ENCODE measurements around the gene AK6. TPM values are rescaled to one million over a fixed set of nuclear protein-coding genes. Genes with fewer than 3 reads are reported as not detected.

Gene AK6
- total RNA-seq, 1 experiment from 2014 or later = 37.4 TPM

- TF ChIP-seq, protein P1, sequence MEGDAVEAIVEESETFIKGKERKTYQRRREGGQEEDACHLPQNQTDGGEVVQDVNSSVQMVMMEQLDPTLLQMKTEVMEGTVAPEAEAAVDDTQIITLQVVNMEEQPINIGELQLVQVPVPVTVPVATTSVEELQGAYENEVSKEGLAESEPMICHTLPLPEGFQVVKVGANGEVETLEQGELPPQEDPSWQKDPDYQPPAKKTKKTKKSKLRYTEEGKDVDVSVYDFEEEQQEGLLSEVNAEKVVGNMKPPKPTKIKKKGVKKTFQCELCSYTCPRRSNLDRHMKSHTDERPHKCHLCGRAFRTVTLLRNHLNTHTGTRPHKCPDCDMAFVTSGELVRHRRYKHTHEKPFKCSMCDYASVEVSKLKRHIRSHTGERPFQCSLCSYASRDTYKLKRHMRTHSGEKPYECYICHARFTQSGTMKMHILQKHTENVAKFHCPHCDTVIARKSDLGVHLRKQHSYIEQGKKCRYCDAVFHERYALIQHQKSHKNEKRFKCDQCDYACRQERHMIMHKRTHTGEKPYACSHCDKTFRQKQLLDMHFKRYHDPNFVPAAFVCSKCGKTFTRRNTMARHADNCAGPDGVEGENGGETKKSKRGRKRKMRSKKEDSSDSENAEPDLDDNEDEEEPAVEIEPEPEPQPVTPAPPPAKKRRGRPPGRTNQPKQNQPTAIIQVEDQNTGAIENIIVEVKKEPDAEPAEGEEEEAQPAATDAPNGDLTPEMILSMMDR (conservative IDR thresholded peaks at IDR 0.05; ENCODE audit: low read depth, low read length) = no peak
- TF ChIP-seq EZH2phosphoT487 (IDR thresholded peaks at IDR 0.05; ENCODE audit: borderline replicate concordance, low read length) = no peak
- no peak for TF ChIP-seq EZH2 (IDR thresholded peaks at IDR 0.05; ENCODE audit: low read length, unreplicated experiment)
- H3K9ac ChIP-seq (ENCODE audit: low read length) = no peak overlapping the region
- H3K36me3 ChIP-seq (ENCODE audit: low read depth, low read length) = no peaks in the 10 kb centered on the region; the same call in 1 of the 2 replicates
- POLR2A ChIA-PET (ENCODE audit: unreplicated experiment) = no interaction called here
- CTCF ChIA-PET = no interaction called here
- H3K27ac ChIP-seq (ENCODE audit: low read length) = no peak overlapping the region
- no peaks in the 10 kb centered on the region for H3K27me3 ChIP-seq (ENCODE audit: low read length)
- H3F3A ChIP-seq (ENCODE audit: low read length, unreplicated experiment) = no peaks in the 10 kb centered on the region
- H3K4me1 ChIP-seq (ENCODE audit: insufficient read depth, low read length) = no peaks in the 10 kb centered on the region
- H3K4me3 ChIP-seq (ENCODE audit: low read length) = no peak overlapping the region
- H2AFZ ChIP-seq (ENCODE audit: low read length) = no peak overlapping the region
- ATAC-seq (no peak), DNase-seq (no peak)
- H4K20me1 ChIP-seq (ENCODE audit: low read length) = no peaks in the 10 kb centered on the region
- H3K79me2 ChIP-seq (ENCODE audit: low read length) = no peaks in the 10 kb centered on the region
- H3K9me3 ChIP-seq (ENCODE audit: low read length) = no peaks in the 10 kb centered on the region
- no peaks in the 10 kb centered on the region for H3K9me2 ChIP-seq (replicated peaks; ENCODE audit: low read length)
- intact Hi-C loops (cut with micrococcal nuclease) = no loop called here
- no peak overlapping the region for H3K4me2 ChIP-seq (ENCODE audit: low read length)
- BruUV-seq (replicated peaks) = no TSS peak
These were observed 53.3 kb downstream of the AK6 start for GRCh38 chr5:69315972-69316371.

DNA sequence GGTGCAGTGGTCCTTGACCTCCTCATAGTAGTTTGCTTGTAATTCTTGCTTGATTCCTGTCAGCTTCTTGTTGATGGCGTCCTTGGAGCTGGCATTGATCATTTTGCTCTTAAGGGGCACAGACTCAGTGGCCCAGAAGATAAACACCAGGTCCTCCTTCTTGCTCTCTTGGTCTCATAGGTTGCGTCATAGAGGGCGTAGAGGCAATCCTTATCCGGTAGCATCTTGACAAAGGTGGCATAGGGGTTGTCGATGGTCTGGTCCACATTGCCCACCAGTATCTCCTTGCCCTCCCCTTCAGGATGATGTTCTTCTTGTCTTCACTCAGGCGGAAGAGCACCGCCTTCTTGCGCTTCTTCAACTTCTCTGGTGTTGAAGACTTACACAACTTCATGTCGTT is 55.9 kb downstream of the AK6 start:
- intact Hi-C loops (cut with micrococcal nuclease) = no loop called here
- H3K79me2 ChIP-seq (ENCODE audit: low read length) = no peaks in the 10 kb centered on the region
- no peak overlapping the region for H3K4me3 ChIP-seq (ENCODE audit: low read length)
- CTCF ChIA-PET = no interaction called here
- no peaks in the 10 kb centered on the region for H3K4me1 ChIP-seq (ENCODE audit: insufficient read depth, low read length)
- ATAC-seq (no peak), DNase-seq (no peak)
- H3K9me2 ChIP-seq (replicated peaks; ENCODE audit: low read length) = no peaks in the 10 kb centered on the region
- H3K4me2 ChIP-seq (ENCODE audit: low read length) = no peak overlapping the region
- POLR2A ChIA-PET (ENCODE audit: unreplicated experiment) = no interaction called here
- H3K27me3 ChIP-seq (ENCODE audit: low read length) = no peaks in the 10 kb centered on the region
- no peak for TF ChIP-seq EZH2 (IDR thresholded peaks at IDR 0.05; ENCODE audit: low read length, unreplicated experiment)
- no peak for TF ChIP-seq EZH2phosphoT487 (IDR thresholded peaks at IDR 0.05; ENCODE audit: borderline replicate concordance, low read length)
- H3F3A ChIP-seq (ENCODE audit: low read length, unreplicated experiment) = no peaks in the 10 kb centered on the region
- no peaks in the 10 kb centered on the region for H4K20me1 ChIP-seq (ENCODE audit: low read length)
- no peak overlapping the region for H3K27ac ChIP-seq (ENCODE audit: low read length)
- no peak overlapping the region for H3K9ac ChIP-seq (ENCODE audit: low read length)
- H3K9me3 ChIP-seq (ENCODE audit: low read length) = no peaks in the 10 kb centered on the region
- H3K36me3 ChIP-seq (ENCODE audit: low read depth, low read length) = no peaks in the 10 kb centered on the region; the same call in 1 of the 2 replicates
- BruUV-seq (replicated peaks) = no TSS peak
- no peak overlapping the region for H2AFZ ChIP-seq (ENCODE audit: low read length)

DNA sequence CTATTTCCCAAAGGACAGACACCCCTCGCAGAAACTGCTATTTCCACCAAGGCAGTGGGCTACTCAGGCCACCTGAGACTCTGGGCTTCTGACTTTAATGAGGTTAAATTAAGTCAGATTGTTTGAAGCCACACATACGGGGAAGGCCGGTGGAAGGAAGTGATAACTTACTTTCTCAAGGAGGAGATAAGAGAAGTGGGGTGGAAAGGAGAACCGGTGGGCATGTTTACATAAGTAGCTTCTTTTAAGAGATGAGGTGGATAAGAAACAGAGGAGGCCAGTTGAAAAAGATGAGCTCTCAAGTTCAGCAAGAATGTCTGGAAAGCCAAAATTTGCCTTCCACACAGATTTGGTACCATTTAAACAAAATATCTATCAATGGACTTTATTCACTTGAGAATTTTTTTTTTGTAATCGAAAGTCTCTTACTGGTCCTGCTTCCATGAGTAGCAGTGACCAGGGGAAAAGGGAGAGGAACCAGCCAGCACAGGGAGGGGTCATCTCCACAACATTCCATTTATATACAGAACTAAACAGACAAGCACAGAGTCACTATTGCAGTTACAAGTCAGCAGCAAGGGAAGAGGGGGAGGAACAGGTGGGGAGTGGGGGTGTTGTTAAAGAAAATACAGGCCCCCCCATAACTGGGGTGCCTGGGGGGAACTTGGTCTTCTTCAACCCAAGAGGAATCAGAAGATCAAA is 56.7 kb downstream of the AK6 start:
- no peak overlapping the region for H2AFZ ChIP-seq (ENCODE audit: low read length)
- no peak overlapping the region for H3K4me2 ChIP-seq (ENCODE audit: low read length)
- DNase-seq (no peak), ATAC-seq (no peak)
- H3F3A ChIP-seq (ENCODE audit: low read length, unreplicated experiment) = no peaks in the 10 kb centered on the region
- H3K9ac ChIP-seq (ENCODE audit: low read length) = no peak overlapping the region
- intact Hi-C loops (cut with micrococcal nuclease) = no loop called here
- ChIA-PET CTCF (no interaction called here), POLR2A (ENCODE audit: unreplicated experiment) (no interaction called here)
- no peaks in the 10 kb centered on the region for H4K20me1 ChIP-seq (ENCODE audit: low read length)
- H3K79me2 ChIP-seq (ENCODE audit: low read length) = no peaks in the 10 kb centered on the region
- BruUV-seq (replicated peaks) = no TSS peak
- TF ChIP-seq EZH2phosphoT487 (IDR thresholded peaks at IDR 0.05; ENCODE audit: borderline replicate concordance, low read length) = no peak
- TF ChIP-seq, protein P1 (conservative IDR thresholded peaks at IDR 0.05; ENCODE audit: low read depth, low read length) = no peak
- TF ChIP-seq EZH2 (IDR thresholded peaks at IDR 0.05; ENCODE audit: low read length, unreplicated experiment) = no peak
- H3K27ac ChIP-seq (ENCODE audit: low read length) = no peak overlapping the region
- no peaks in the 10 kb centered on the region for H3K4me1 ChIP-seq (ENCODE audit: insufficient read depth, low read length)
- no peak overlapping the region for H3K4me3 ChIP-seq (ENCODE audit: low read length)
- no peaks in the 10 kb centered on the region for H3K9me2 ChIP-seq (replicated peaks; ENCODE audit: low read length)
- no peaks in the 10 kb centered on the region for H3K27me3 ChIP-seq (ENCODE audit: low read length)
- H3K9me3 ChIP-seq (ENCODE audit: low read length) = no peaks in the 10 kb centered on the region
- H3K36me3 ChIP-seq (ENCODE audit: low read depth, low read length) = no peaks in the 10 kb centered on the region; the same call in 1 of the 2 replicates

All from PC-3 (cell line).